Testis (tissue), 3 donors: Measurements from ENCODE around the gene DCTN5. TPM values are rescaled to one million over a fixed set of nuclear protein-coding genes. Genes with fewer than 3 reads are reported as not detected.

Experiments used
- DNase-seq: peaks from one replicate; pipeline ENCODE4 v3.0.0-alpha.2; 2019
- H3K27ac ChIP-seq, 2 donors: fragments of 200-600 bp; sonication (generic); one replicate each; pipeline ENCODE4 v1.5.1; 2019
- H3K27me3 ChIP-seq: fragments of 200-600 bp; sonication (generic); one replicate; pipeline ENCODE4 v1.5.1; 2019
- H3K36me3 ChIP-seq: fragments of 200-600 bp; sonication (generic); one replicate; pipeline ENCODE4 v1.5.1; 2017; ENCODE audit warnings: low read depth; ENCODE audit errors: missing control alignments
- H3K4me1 ChIP-seq: fragments of 200-600 bp; sonication (generic); one replicate; pipeline ENCODE4 v1.5.1; 2019
- H3K4me3 ChIP-seq, 2 donors: fragments of 200-600 bp; sonication (generic); one replicate each; pipeline ENCODE4 v1.5.1; 2017 to 2019
- H3K9me3 ChIP-seq: fragments of 200-600 bp; sonication (generic); one replicate; pipeline ENCODE4 v1.5.1; 2017
- CTCF ChIP-seq, 3 experiments: fragments of 450-650 bp in 2 of 3; fragments of 200-600 bp in 1 of 3; sonication (generic) in 1 of 3; IDR thresholded peaks; one replicate each; pipeline ENCODE4 v1.5.1; 2016 to 2019; ENCODE audit warnings: antibody characterized with exemption in 3 of 3, mild to moderate bottlenecking in 2 of 3, moderate library complexity in 1 of 3
- POLR2A ChIP-seq: fragments of 450-650 bp; IDR thresholded peaks from one replicate; pipeline ENCODE4 v1.6.1; 2017; ENCODE audit warnings: antibody characterized with exemption, mild to moderate bottlenecking, moderate library complexity
- WGBS, 2 donors: methylation state at CpG; one replicate each; pipeline ENCODE4 v1.1.5; 2018; 5-methylcytosine and 5-hydroxymethylcytosine counted together
- intact Hi-C: fragments of 100-400 bp; cut with DNase I; formaldehyde crosslinking; loops from one replicate; pipeline ENCODE4 v1.15.1; 2023; ENCODE audit warnings: low total_unique reads
- polyA plus RNA-seq: library from polyadenylated mRNA; stranded (reverse); fragments of 350-450 nt; fragmentation: Illumina TruSeq; extraction: RNeasy Lipid Tissue Mini Kit (QIAGEN cat#74804); gene quantifications from one replicate; pipeline ENCODE4 v1.2.3, GENCODE V29; 2014; ENCODE audit warnings: low read depth, low replicate concordance; ENCODE audit not compliant: insufficient read depth
- total RNA-seq, 2 donors: library from RNA; depleted of rRNA; stranded (reverse); fragments of >200 nt; gene quantifications; one replicate each; pipeline ENCODE4 v1.2.3, GENCODE V29; 2016

The DCTN5 gene
- total and polyA plus RNA-seq, 3 donors from 2014 or later: 61.3 to 84.0 (median 63.3) TPM

- no peak overlapping the region for H3K4me3 ChIP-seq
- 98 to 100% methylated on average over 1 of the region's 1 CpG for WGBS, 2 donors
- no peaks in the 10 kb centered on the region for H3K9me3 ChIP-seq
- no peak for TF ChIP-seq CTCF (IDR thresholded peaks at IDR 0.05)
- TF ChIP-seq POLR2A: no peak
- H3K27me3 ChIP-seq: no peaks in the 10 kb centered on the region
- no peak for DNase-seq
- intact Hi-C loops: no loop called here
- H3K4me1 ChIP-seq: peaks cover 8% of the 10 kb centered on the region
- no peak overlapping the region for H3K27ac ChIP-seq
- H3K36me3 ChIP-seq: no peaks in the 10 kb centered on the region
Observed at GRCh38 chr16:23682181-23682580, 40.9 kb downstream of the DCTN5 start.

GRCh38 chr16:23683487-23683886 lies 42.2 kb downstream of the DCTN5 start:
- Histone ChIP-seq H3K4me1 (peaks cover 4% of the 10 kb centered on the region), H3K36me3 (no peaks in the 10 kb centered on the region), H3K27me3 (no peaks in the 10 kb centered on the region), H3K9me3 (no peaks in the 10 kb centered on the region), H3K4me3 (no peak overlapping the region), H3K27ac (no peak overlapping the region)
- TF ChIP-seq POLR2A (no peak), CTCF (IDR thresholded peaks at IDR 0.05) (no peak)
- no peak for DNase-seq
- intact Hi-C loops: no loop called here
- 78 to 94% methylated on average over 2 to 3 of the region's 3 CpGs for WGBS, 2 donors

GRCh38 chr16:23687034-23687808 lies 46.0 kb downstream of the DCTN5 start:
- DNase-seq: no peak
- Histone ChIP-seq H3K4me3 (no peak overlapping the region), H3K9me3 (no peaks in the 10 kb centered on the region), H3K27ac (no peak overlapping the region), H3K27me3 (no peaks in the 10 kb centered on the region), H3K36me3 (no peaks in the 10 kb centered on the region), H3K4me1 (no peaks in the 10 kb centered on the region)
- no peak for TF ChIP-seq CTCF (IDR thresholded peaks at IDR 0.05)
- TF ChIP-seq POLR2A: no peak
- WGBS, 2 donors: 93 to 96% methylated on average over 15 to 16 of the region's 16 CpGs
- intact Hi-C loops: no loop called here

GRCh38 chr16:23689442-23690187 lies 48.3 kb downstream of the DCTN5 start:
- H3K9me3 ChIP-seq: no peaks in the 10 kb centered on the region
- H3K27ac ChIP-seq: no peak overlapping the region
- H3K27me3 ChIP-seq: no peaks in the 10 kb centered on the region
- intact Hi-C loops: no loop called here
- TF ChIP-seq CTCF (IDR thresholded peaks at IDR 0.05) (no peak), POLR2A (no peak)
- 91 to 96% methylated on average over 33 to 36 of the region's 36 CpGs for WGBS, 2 donors
- no peak overlapping the region for H3K4me3 ChIP-seq
- H3K36me3 ChIP-seq: no peaks in the 10 kb centered on the region
- H3K4me1 ChIP-seq: no peaks in the 10 kb centered on the region
- DNase-seq: no peak
